Stimulated activated naive B cell treated with anti-CD40 and anti-IgM and Interleukin-4, amounts not matched to agents 10 μg/mL and 1 μg/mL and 100 μg/mL, for 72 hours (primary cell): Measurements from ENCODE around the gene LHFPL3.

Source experiments
- ATAC-seq, 2 donors: fragments of 150-1000 bp; cut with Tn5 transposase; replicated peaks; 2 replicates each; pipeline ENCODE4 v1.10.0; 2021; ENCODE audit warnings: moderate library complexity in 1 of 2
- DNase-seq: peaks from one replicate; pipeline ENCODE4 v3.0.0; 2021
- H3K27ac Mint-ChIP-seq: one replicate; pipeline ENCODE4 v1.8.0; 2022; ENCODE audit warnings: mild to moderate bottlenecking, mixed read lengths
- H3K27me3 Mint-ChIP-seq, 2 donors: one replicate each; pipeline ENCODE4 v1.8.0; 2022; ENCODE audit warnings: mixed read lengths in 2 of 2
- H3K36me3 Mint-ChIP-seq, 2 donors: one replicate each; pipeline ENCODE4 v1.8.0; 2022; ENCODE audit warnings: mixed read lengths in 2 of 2, mild to moderate bottlenecking in 1 of 2
- H3K4me1 Mint-ChIP-seq, 2 donors: one replicate each; pipeline ENCODE4 v1.8.0; 2022; ENCODE audit warnings: mixed read lengths in 2 of 2, mild to moderate bottlenecking in 1 of 2
- H3K4me3 Mint-ChIP-seq, 2 donors: one replicate each; pipeline ENCODE4 v1.8.0; 2022; ENCODE audit warnings: mild to moderate bottlenecking in 2 of 2, mixed read lengths in 2 of 2, moderate library complexity in 1 of 2
- H3K9me3 Mint-ChIP-seq, 2 donors: one replicate each; pipeline ENCODE4 v1.8.0; 2022; ENCODE audit warnings: mixed read lengths in 2 of 2, mild to moderate bottlenecking in 1 of 2

Gene LHFPL3

GRCh38 chr7:104341546-104341945 is 13.1 kb downstream of the LHFPL3 start:
- DNase-seq (no peak), ATAC-seq (no peak)
- Mint-ChIP-seq H3K27me3 (peaks cover 4 to 6% of the 10 kb centered on the region in 2 donors), H3K36me3 (no peaks in the 10 kb centered on the region), H3K4me1 (no peaks in the 10 kb centered on the region), H3K4me3 (no peak overlapping the region), H3K9me3 (no peaks in the 10 kb centered on the region), H3K27ac (no peak overlapping the region)

- no peak for DNase-seq
- H3K9me3 Mint-ChIP-seq = no peaks in the 10 kb centered on the region
- H3K36me3 Mint-ChIP-seq = no peaks in the 10 kb centered on the region
- peaks cover 0 to 10% of the 10 kb centered on the region in 2 donors for H3K27me3 Mint-ChIP-seq
- H3K4me1 Mint-ChIP-seq = no peaks in the 10 kb centered on the region
- ATAC-seq = no peak
- H3K4me3 Mint-ChIP-seq = no peak overlapping the region
- H3K27ac Mint-ChIP-seq = no peak overlapping the region
Observed at GRCh38 chr7:104352736-104353135, 24.3 kb downstream of the LHFPL3 start.

GRCh38 chr7:104357166-104357565 is 28.8 kb downstream of the LHFPL3 start:
- DNase-seq = no peak
- no peaks in the 10 kb centered on the region for H3K9me3 Mint-ChIP-seq
- H3K4me3 Mint-ChIP-seq = no peak overlapping the region
- peaks cover 4 to 10% of the 10 kb centered on the region in 2 donors for H3K27me3 Mint-ChIP-seq
- no peak overlapping the region for H3K27ac Mint-ChIP-seq
- H3K4me1 Mint-ChIP-seq = no peaks in the 10 kb centered on the region
- no peak for ATAC-seq
- H3K36me3 Mint-ChIP-seq = no peaks in the 10 kb centered on the region

- no peak overlapping the region for H3K27ac Mint-ChIP-seq
- H3K9me3 Mint-ChIP-seq = no peaks in the 10 kb centered on the region
- H3K36me3 Mint-ChIP-seq = no peaks in the 10 kb centered on the region
- no peak overlapping the region for H3K4me3 Mint-ChIP-seq
- ATAC-seq (no peak), DNase-seq (no peak)
- H3K27me3 Mint-ChIP-seq = peaks cover 8 to 10% of the 10 kb centered on the region in 2 donors
- no peaks in the 10 kb centered on the region for H3K4me1 Mint-ChIP-seq
Observed at GRCh38 chr7:104358446-104359132, 30.2 kb downstream of the LHFPL3 start.

- H3K4me1 Mint-ChIP-seq = no peaks in the 10 kb centered on the region
- ATAC-seq (no peak), DNase-seq (no peak)
- H3K27ac Mint-ChIP-seq = no peak overlapping the region
- H3K36me3 Mint-ChIP-seq = no peaks in the 10 kb centered on the region
- peaks cover 0 to 2% of the 10 kb centered on the region in 2 donors for H3K9me3 Mint-ChIP-seq
- H3K27me3 Mint-ChIP-seq = peaks cover 6 to 8% of the 10 kb centered on the region in 2 donors
- no peak overlapping the region for H3K4me3 Mint-ChIP-seq
Observed at GRCh38 chr7:104362756-104363155, 34.4 kb downstream of the LHFPL3 start.

GRCh38 chr7:104363355-104363754 is 35.0 kb downstream of the LHFPL3 start:
- DNase-seq = no peak
- H3K4me3 Mint-ChIP-seq = no peak overlapping the region
- H3K9me3 Mint-ChIP-seq = peaks cover 0 to 2% of the 10 kb centered on the region in 2 donors
- no peaks in the 10 kb centered on the region for H3K4me1 Mint-ChIP-seq
- H3K36me3 Mint-ChIP-seq = no peaks in the 10 kb centered on the region
- peaks cover 6 to 8% of the 10 kb centered on the region in 2 donors for H3K27me3 Mint-ChIP-seq
- no peak for ATAC-seq
- H3K27ac Mint-ChIP-seq = no peak overlapping the region

GRCh38 chr7:104366390-104366789 is 38.0 kb downstream of the LHFPL3 start:
- no peaks in the 10 kb centered on the region for H3K4me1 Mint-ChIP-seq
- DNase-seq (no peak), ATAC-seq (no peak)
- H3K27me3 Mint-ChIP-seq = peaks cover 6 to 8% of the 10 kb centered on the region in 2 donors
- no peak overlapping the region for H3K4me3 Mint-ChIP-seq
- H3K36me3 Mint-ChIP-seq = no peaks in the 10 kb centered on the region
- no peak overlapping the region for H3K27ac Mint-ChIP-seq
- H3K9me3 Mint-ChIP-seq = peaks cover 0 to 2% of the 10 kb centered on the region in 2 donors

GRCh38 chr7:104367926-104368325 is 39.5 kb downstream of the LHFPL3 start:
- Mint-ChIP-seq H3K4me3 (no peak overlapping the region), H3K9me3 (peaks cover 0 to 2% of the 10 kb centered on the region in 2 donors), H3K4me1 (no peaks in the 10 kb centered on the region), H3K27me3 (peaks cover 4 to 6% of the 10 kb centered on the region in 2 donors), H3K27ac (no peak overlapping the region), H3K36me3 (no peaks in the 10 kb centered on the region)
- ATAC-seq (no peak), DNase-seq (no peak)

GRCh38 chr7:104371216-104371979 is 43.0 kb downstream of the LHFPL3 start:
- DNase-seq (no peak), ATAC-seq (no peak)
- H3K4me3 Mint-ChIP-seq = no peak overlapping the region
- no peak overlapping the region for H3K27ac Mint-ChIP-seq
- H3K9me3 Mint-ChIP-seq = no peaks in the 10 kb centered on the region
- H3K36me3 Mint-ChIP-seq = no peaks in the 10 kb centered on the region
- H3K4me1 Mint-ChIP-seq = no peaks in the 10 kb centered on the region
- H3K27me3 Mint-ChIP-seq = peaks cover 0 to 4% of the 10 kb centered on the region in 2 donors

- Mint-ChIP-seq H3K4me3 (no peak overlapping the region), H3K9me3 (no peaks in the 10 kb centered on the region), H3K27ac (no peak overlapping the region), H3K4me1 (no peaks in the 10 kb centered on the region), H3K27me3 (peaks cover 0 to 4% of the 10 kb centered on the region in 2 donors), H3K36me3 (no peaks in the 10 kb centered on the region)
- ATAC-seq (no peak), DNase-seq (no peak)
Observed at GRCh38 chr7:104371980-104372357, 43.6 kb downstream of the LHFPL3 start.

GRCh38 chr7:104382616-104383015 is 54.2 kb downstream of the LHFPL3 start:
- Mint-ChIP-seq H3K36me3 (peaks cover 0 to 2% of the 10 kb centered on the region in 2 donors), H3K4me3 (no peak overlapping the region), H3K27ac (no peak overlapping the region), H3K9me3 (peaks cover 0 to 12% of the 10 kb centered on the region in 2 donors), H3K27me3 (peaks cover 0 to 12% of the 10 kb centered on the region in 2 donors), H3K4me1 (no peaks in the 10 kb centered on the region)
- DNase-seq (no peak), ATAC-seq (no peak)

GRCh38 chr7:104386943-104387342 is 58.5 kb downstream of the LHFPL3 start:
- H3K27me3 Mint-ChIP-seq = peaks cover 0 to 6% of the 10 kb centered on the region in 2 donors
- no peak overlapping the region for H3K27ac Mint-ChIP-seq
- no peak for DNase-seq
- H3K36me3 Mint-ChIP-seq = peaks cover 0 to 2% of the 10 kb centered on the region in 2 donors
- H3K4me1 Mint-ChIP-seq = no peaks in the 10 kb centered on the region
- peaks cover 7 to 28% of the 10 kb centered on the region in 2 donors for H3K9me3 Mint-ChIP-seq
- H3K4me3 Mint-ChIP-seq = no peak overlapping the region
- no peak for ATAC-seq

GRCh38 chr7:104388222-104388621 is 59.8 kb downstream of the LHFPL3 start:
- H3K9me3 Mint-ChIP-seq = peaks cover 7 to 27% of the 10 kb centered on the region in 2 donors
- H3K27ac Mint-ChIP-seq = no peak overlapping the region
- no peak for ATAC-seq
- peaks cover 0 to 6% of the 10 kb centered on the region in 2 donors for H3K27me3 Mint-ChIP-seq
- H3K36me3 Mint-ChIP-seq = peaks cover 0 to 2% of the 10 kb centered on the region in 2 donors
- DNase-seq = no peak
- H3K4me1 Mint-ChIP-seq = no peaks in the 10 kb centered on the region
- H3K4me3 Mint-ChIP-seq = no peak overlapping the region

GRCh38 chr7:104395162-104395561 is 66.8 kb downstream of the LHFPL3 start:
- Mint-ChIP-seq H3K9me3 (peaks cover 0 to 9% of the 10 kb centered on the region in 2 donors), H3K27ac (no peak overlapping the region), H3K27me3 (peaks cover 5 to 13% of the 10 kb centered on the region in 2 donors), H3K4me3 (no peak overlapping the region), H3K4me1 (no peaks in the 10 kb centered on the region), H3K36me3 (no peaks in the 10 kb centered on the region)
- ATAC-seq (no peak), DNase-seq (no peak)

- H3K27ac Mint-ChIP-seq = no peak overlapping the region
- no peaks in the 10 kb centered on the region for H3K4me1 Mint-ChIP-seq
- no peak overlapping the region for H3K4me3 Mint-ChIP-seq
- ATAC-seq (no peak), DNase-seq (no peak)
- no peaks in the 10 kb centered on the region for H3K36me3 Mint-ChIP-seq
- no peaks in the 10 kb centered on the region for H3K9me3 Mint-ChIP-seq
- H3K27me3 Mint-ChIP-seq = peaks cover 5 to 13% of the 10 kb centered on the region in 2 donors
Observed at GRCh38 chr7:104397442-104397841, 69.0 kb downstream of the LHFPL3 start.
